Fibroblast of villous mesenchyme (primary cell): ENCODE data around the gene PEX6. TPM values are rescaled to one million over a fixed set of nuclear protein-coding genes. Genes with fewer than 3 reads are reported as not detected.

Source experiments
- DNase-seq: peaks from one replicate; pipeline ENCODE4 v3.0.0-alpha.2; 2010; ENCODE audit warnings: low read depth
- H3K4me3 ChIP-seq: 2 replicates; pipeline ENCODE4 v1.5.1; 2011; ENCODE audit warnings: low read depth, mild to moderate bottlenecking, low read length
- total RNA-seq: library from RNA; depleted of rRNA; stranded (reverse); fragments of >200 nt; gene quantifications from 2 replicates; pipeline ENCODE4 v1.2.3, GENCODE V29; 2012
- TF ChIP-seq, protein P1 (sequence below): IDR thresholded peaks from 2 replicates; pipeline ENCODE4 v1.5.1; 2012; ENCODE audit warnings: low read depth, mild to moderate bottlenecking, low read length; ENCODE audit not compliant: insufficient read depth

PEX6 gene
- total RNA-seq, 1 donor: 41.0 TPM

DNA sequence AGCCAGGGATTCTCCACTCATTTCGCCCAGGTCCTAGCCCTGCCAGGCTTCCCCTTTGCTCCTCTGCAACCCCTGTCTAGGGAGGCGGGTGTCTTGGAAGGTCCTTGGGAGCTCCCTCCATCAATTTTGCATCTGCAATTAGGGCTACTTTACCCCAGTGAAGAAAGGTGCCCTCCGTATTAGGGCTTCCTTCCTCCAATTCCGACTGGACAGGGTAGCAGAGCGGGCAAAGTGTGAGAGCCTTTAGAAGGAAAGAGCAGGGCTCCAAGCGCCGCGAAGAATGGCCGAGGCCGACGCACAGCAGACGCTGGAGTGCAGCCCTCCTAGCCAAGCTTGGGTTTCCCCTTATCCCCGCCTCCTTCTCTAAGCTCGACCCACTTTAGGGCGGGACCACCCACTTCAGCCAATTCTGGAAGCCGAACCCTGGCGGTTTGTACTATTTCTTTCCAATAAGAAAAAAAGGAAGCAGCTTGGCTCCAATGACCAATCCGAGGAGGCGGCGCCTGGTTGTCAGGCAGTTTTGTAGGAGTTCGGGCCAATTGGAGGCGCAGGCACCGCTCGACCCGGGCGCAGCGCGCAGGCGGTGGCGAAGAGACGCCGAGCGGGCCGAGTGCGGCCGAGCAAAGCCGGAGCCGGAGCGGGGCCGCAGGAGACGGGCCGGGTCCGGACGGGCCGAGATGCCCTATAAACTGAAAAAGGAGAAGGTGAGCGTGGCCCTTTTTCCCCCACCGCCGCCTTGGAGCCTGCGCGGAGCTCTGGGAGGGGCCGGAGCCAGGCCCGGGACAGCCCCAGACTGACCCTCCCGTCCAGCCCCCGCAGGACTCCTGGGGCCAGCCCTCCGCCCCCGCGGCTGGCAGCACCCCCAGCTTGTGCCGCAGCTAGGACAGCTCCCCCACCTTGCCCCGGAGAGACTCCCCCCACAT, 5.3 kb upstream of the PEX6 start, which contains the start of gene PPP2R5D:
TSS of gene PPP2R5D (plus strand) at position 570 of the 923 bp plus-strand sequence. CDS start at position 678, 108 bp downstream.
- peak; percentile 99 for DNase-seq
- peak within 1 kb of the TSS; percentile 83 for H3K4me3 ChIP-seq
- TF ChIP-seq, protein P1, sequence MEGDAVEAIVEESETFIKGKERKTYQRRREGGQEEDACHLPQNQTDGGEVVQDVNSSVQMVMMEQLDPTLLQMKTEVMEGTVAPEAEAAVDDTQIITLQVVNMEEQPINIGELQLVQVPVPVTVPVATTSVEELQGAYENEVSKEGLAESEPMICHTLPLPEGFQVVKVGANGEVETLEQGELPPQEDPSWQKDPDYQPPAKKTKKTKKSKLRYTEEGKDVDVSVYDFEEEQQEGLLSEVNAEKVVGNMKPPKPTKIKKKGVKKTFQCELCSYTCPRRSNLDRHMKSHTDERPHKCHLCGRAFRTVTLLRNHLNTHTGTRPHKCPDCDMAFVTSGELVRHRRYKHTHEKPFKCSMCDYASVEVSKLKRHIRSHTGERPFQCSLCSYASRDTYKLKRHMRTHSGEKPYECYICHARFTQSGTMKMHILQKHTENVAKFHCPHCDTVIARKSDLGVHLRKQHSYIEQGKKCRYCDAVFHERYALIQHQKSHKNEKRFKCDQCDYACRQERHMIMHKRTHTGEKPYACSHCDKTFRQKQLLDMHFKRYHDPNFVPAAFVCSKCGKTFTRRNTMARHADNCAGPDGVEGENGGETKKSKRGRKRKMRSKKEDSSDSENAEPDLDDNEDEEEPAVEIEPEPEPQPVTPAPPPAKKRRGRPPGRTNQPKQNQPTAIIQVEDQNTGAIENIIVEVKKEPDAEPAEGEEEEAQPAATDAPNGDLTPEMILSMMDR: no peak

DNA sequence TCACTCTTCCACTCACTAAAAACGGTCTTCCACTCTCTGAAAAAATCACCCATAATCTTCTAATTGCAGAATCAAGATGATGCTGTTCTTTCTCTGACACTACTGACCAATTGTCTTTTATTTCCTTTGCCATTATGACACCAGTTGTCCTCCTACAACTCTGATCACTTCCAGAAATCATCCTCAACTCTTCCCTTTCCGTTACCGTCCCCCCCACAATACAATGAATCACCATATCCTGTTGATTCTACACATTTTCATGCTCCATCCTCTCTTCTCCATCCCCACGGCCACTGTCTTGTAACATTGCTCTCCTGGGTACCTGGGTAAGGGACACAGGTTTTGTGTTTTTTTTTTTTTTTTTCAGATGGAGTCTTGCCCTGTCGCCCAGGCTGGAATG, 2.9 kb upstream of the PEX6 start:
- no peak for DNase-seq
- TF ChIP-seq, protein P1: no peak
- no peak overlapping the region for H3K4me3 ChIP-seq

DNA sequence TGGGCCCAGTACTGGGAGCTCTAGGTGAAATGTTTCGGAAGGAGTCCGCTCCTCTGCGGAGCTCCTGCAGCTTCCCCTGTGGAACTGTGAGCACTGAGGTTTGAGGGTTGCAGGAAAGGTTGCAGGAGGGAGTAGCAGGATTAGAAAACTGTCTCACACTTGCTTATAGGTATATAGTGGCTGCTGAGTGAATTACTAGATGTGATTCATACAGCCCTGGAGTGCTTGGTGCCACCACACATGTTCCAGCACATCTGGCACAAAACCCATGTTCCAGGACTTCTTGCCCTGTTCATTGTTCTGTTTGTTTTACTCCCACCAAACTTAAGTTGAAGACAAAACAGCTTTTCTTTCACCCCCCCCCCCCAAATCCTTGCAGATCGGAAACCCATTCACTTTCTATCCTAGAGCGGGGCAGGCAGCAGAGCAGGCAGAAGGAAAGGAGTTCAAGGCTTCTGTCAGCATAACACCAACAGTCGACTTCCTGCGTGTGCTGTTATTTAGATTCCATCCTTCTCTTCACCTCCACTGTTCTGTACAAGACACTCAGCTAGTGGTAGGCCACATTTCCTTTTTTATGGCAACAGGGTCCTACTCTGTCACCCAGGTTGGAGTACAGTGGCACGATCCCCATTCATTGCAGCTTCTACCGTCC, 669 bp upstream of the PEX6 start:
- TF ChIP-seq, protein P1: no peak
- H3K4me3 ChIP-seq: peak overlapping the region; percentile 76
- no peak for DNase-seq

DNA sequence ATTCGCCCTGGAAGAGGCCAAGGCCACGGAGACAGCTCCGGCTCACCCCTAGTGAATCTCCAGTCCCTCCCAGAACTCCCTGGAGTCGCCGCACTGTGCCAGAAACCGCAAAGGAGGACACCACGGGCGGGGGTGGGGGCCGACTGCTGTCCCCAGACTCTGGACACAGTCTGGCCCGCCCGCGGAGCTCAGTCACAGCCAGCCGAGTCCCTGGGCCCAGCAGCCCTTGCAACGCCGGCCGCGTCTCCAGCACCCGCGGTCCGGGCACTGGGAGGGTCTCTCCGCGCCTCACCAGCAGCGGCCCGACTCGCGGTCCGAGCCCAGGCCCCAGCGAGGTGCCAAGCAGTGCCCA, 518 bp downstream of the PEX6 start:
- peak overlapping the region; percentile 76 for H3K4me3 ChIP-seq
- DNase-seq: peak; percentile 36
- TF ChIP-seq, protein P1: no peak

DNA sequence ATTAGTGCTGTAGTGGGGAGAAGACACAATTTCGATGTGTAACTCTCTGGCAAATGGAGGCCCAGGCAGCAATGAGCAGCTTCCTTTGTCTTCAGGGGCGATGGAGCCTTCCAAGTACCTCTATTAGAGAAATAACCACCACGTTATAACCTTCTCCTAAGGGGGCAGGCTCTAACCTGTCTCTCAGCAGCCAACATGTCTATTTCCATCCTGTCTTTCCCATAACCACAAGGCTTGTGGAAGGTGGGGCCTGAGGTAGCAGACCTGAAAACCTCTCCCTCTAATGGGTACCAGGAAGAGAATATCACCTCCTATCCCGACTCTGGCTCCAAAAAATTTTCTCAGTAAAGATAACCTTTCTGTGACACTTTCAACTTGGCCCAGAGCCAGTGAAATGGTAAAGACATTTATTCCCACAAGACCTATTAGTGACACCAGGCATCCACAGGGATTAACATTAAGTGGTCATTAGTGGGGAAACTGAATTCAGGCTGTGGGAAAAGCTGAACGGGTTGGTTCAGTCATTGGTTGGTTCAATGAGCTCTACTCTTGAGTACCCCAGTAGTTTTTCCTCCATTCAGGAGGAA, 4.0 kb downstream of the PEX6 start:
- no peak for DNase-seq
- H3K4me3 ChIP-seq: no peak overlapping the region
- TF ChIP-seq, protein P1: no peak

DNA sequence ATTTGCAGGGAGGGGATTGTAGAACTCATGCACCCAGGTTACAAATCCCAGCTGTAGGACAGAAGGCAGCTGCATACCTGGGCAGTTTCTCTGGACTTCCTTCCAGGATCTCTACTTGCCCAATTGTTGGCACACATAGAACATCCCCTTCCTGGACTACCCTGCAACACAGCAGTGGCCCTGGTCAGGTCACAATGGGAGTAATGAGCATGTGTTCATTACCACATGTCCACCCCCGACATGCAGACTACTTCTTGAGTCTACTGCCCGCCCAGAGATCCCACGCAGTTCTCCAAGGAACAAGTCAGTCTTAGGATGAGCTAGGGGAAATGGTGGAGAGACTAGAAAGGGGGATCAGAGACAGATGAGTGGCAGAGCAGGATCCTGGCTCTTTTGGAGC, 5.1 kb downstream of the PEX6 start:
- no peak for DNase-seq
- no peak overlapping the region for H3K4me3 ChIP-seq
- TF ChIP-seq, protein P1: no peak
